ENCODE results near the gene KIF3C. TPM values are rescaled to one million over a fixed set of nuclear protein-coding genes. Genes with fewer than 3 reads are reported as not detected.
A peak's percentile ranks its signal among the peaks of the same experiment; 100 is the strongest.

KIF3C gene
- total RNA-seq, 2 experiments from 2014 or later = 5.2 to 5.3 TPM

DNA sequence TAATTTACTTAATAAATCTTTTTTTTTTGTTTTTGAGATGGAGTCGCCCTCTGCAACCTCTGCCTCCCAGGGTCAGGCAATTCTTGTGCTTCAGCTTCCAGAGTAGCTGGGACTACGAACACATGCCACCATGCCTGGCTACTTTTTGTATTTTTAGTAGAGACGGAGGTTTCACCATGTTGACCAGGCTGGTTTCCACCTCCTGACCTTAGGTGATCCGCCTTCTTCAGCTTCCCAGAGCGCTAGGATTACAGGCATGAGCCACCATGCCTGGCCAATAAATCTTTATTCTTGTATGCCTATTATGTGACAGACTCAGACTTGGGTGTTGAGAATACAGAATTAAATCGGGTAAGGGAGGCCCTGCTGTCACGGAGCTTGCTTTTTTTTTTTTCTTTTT lies 87.3 kb downstream of the KIF3C start:
- ATAC-seq (no peak), DNase-seq (no peak)
- ChIA-PET CTCF (interaction anchor here (1.1 kb wide), 1 partner anchor 43 kb away, joined by 5 read pairs; no protein-coding TSS in a partner anchor), POLR2A (no interaction called here)
- no peak overlapping the region for H3K27ac Mint-ChIP-seq
- no peak overlapping the region for H3K4me3 Mint-ChIP-seq
- H3K36me3 Mint-ChIP-seq (ENCODE audit: low read depth) = no peaks in the 10 kb centered on the region
- intact Hi-C loops (cut with DNase I, micrococcal nuclease) = no loop called here
- H3K9me3 Mint-ChIP-seq (ENCODE audit: low read depth) = no peaks in the 10 kb centered on the region
- H3K4me1 Mint-ChIP-seq = no peaks in the 10 kb centered on the region
- no peaks in the 10 kb centered on the region for H3K27me3 Mint-ChIP-seq

DNA sequence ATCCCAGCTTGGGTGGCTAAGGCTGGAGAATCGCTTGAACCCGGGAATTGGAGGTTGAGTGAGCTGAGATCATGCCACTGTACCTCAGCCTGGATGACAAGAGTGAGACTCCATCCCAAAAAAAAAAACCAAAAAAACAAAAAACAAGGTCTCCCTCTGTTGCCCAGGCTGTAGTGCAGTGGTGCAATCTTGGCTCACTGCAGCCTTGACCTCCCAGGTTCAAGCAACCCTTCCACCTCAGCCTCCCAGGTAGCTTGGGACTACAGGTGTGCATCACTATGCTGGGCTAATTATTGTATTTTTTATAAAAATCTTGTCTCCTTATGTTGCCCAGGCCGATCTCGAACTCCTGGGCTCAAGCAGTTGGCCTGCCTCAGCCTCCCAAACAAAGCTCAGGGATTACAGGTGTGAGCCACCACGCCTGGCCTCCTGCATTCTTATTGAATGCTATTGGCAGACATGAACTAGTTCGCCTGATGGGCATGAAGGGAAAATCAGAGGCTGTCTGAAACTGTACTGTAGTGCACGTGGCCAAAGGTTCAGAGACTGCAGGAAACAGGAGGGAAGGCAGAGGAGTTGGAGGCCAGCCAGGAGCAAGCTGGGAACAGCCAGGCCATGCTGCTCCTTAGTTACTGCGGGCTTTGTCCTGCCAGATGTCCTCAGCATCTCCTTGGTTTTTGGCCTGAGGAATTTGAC lies 88.0 kb downstream of the KIF3C start:
- H3K4me3 Mint-ChIP-seq = no peak overlapping the region
- H3K27ac Mint-ChIP-seq = no peak overlapping the region
- ATAC-seq (no peak), DNase-seq (no peak)
- no peaks in the 10 kb centered on the region for H3K36me3 Mint-ChIP-seq (ENCODE audit: low read depth)
- no peaks in the 10 kb centered on the region for H3K9me3 Mint-ChIP-seq (ENCODE audit: low read depth)
- H3K4me1 Mint-ChIP-seq = no peaks in the 10 kb centered on the region
- intact Hi-C loops (cut with DNase I, micrococcal nuclease) = no loop called here
- POLR2A ChIA-PET = no interaction called here
- CTCF ChIA-PET = interaction anchor here (0.5 to 1.1 kb wide), 2 partner anchors 42 to 99 kb away, joined by 3 to 5 read pairs; no protein-coding TSS in a partner anchor
- no peaks in the 10 kb centered on the region for H3K27me3 Mint-ChIP-seq

DNA sequence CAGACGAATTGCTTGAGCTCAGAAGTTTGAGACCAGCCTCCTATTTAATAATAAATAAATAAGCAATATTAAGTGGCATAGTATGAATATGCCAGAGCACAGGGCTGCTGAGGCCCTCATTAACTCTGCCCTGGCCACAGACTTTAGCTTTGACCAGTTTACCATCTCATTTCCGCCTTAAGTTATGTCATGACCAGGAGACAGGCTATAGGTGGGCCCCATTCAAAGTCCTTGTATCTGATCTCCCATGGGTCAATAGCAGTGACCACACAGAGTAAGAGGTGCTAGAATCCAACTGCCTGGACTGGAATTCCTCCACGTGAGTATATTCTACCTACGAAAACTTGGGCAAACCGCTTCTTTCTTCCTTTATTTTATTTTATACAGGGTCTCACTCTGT lies 90.6 kb downstream of the KIF3C start:
- intact Hi-C loops (cut with DNase I, micrococcal nuclease) = no loop called here
- CTCF ChIA-PET = interaction anchor here (1.1 kb wide), 1 partner anchor 59 kb away, joined by 3 read pairs; no protein-coding TSS in a partner anchor
- POLR2A ChIA-PET = no interaction called here
- DNase-seq = no peak
- Mint-ChIP-seq H3K27ac (no peak overlapping the region), H3K36me3 (ENCODE audit: low read depth) (no peaks in the 10 kb centered on the region), H3K27me3 (no peaks in the 10 kb centered on the region), H3K9me3 (ENCODE audit: low read depth) (no peaks in the 10 kb centered on the region), H3K4me3 (no peak overlapping the region), H3K4me1 (no peaks in the 10 kb centered on the region)
- ATAC-seq = no peak

DNA sequence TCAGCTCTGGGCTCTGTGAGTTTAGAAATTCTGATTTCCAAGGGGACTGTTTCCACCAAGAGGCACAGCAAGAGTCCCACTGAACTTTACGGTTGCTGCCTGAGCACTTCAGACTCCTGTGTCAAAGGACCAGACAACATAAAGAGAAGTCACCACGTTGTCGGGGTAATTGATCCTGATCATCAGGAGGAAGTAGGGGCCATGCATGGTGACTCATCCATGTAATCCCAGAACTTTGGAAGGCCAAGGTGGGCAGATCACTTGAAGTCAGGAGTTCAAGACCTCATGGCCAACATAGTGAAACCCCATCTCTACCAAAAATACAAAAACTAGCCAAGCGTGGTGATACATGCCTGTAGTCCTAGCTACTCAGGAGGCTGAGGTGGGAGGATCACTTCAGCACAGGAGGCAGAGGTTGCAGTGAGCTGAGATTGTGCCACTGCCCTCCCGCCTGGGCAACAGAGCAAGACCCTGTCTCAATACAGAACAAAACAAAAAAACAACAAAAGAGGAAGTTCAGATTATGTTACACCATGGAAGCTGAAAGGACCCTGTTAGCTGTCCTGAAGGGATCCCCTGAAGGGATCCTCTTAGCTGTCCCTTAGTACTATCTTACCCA lies 94.6 kb downstream of the KIF3C start:
- H3K36me3 Mint-ChIP-seq (ENCODE audit: low read depth) = no peaks in the 10 kb centered on the region
- no peaks in the 10 kb centered on the region for H3K4me1 Mint-ChIP-seq
- intact Hi-C loops (cut with DNase I, micrococcal nuclease) = no loop called here
- H3K4me3 Mint-ChIP-seq = no peak overlapping the region
- CTCF ChIA-PET = interaction anchor here (1.3 kb wide), 1 partner anchor 36 kb away, joined by 4 read pairs; no protein-coding TSS in a partner anchor
- no peak for ATAC-seq
- H3K27me3 Mint-ChIP-seq = no peaks in the 10 kb centered on the region
- H3K9me3 Mint-ChIP-seq (ENCODE audit: low read depth) = no peaks in the 10 kb centered on the region
- POLR2A ChIA-PET = interaction anchor here (0.5 to 0.9 kb wide), 2 partner anchors 9 to 10 kb away, joined by 3 to 5 read pairs; partner anchors contain the start of gene ASXL2
- no peak for DNase-seq
- H3K27ac Mint-ChIP-seq = no peak overlapping the region

- POLR2A ChIA-PET = no interaction called here
- CTCF ChIA-PET = no interaction called here
- H3K27me3 Mint-ChIP-seq = no peaks in the 10 kb centered on the region
- no peak overlapping the region for H3K27ac Mint-ChIP-seq
- H3K36me3 Mint-ChIP-seq (ENCODE audit: low read depth) = no peaks in the 10 kb centered on the region
- no peak for ATAC-seq
- DNase-seq = no peak
- no peaks in the 10 kb centered on the region for H3K9me3 Mint-ChIP-seq (ENCODE audit: low read depth)
- intact Hi-C loops (cut with DNase I, micrococcal nuclease) = no loop called here
- H3K4me3 Mint-ChIP-seq = no peak overlapping the region
- peaks cover 4% of the 10 kb centered on the region for H3K4me1 Mint-ChIP-seq
Measured at GRCh38 chr2:25885933-25886332, 96.4 kb downstream of the KIF3C start.

DNA sequence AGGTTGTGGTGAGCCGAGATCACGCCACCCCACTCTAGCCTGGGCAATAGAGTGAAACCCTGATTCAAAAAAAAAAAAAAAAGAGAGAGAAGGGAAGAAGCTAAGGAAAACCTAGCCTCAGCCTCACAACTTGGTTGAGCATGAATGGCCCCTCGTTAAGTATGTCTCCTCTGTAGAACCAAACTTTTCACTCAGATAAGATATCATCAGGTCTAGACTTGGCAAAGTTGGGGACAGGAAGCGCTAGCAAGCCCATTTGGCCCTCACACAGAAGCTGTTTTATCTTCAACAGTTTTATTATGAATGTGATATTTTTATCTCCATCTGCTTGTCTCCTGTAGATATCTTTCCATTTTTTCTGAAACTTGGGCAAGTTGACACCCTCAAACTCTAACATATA lies 100.5 kb downstream of the KIF3C start:
- Mint-ChIP-seq H3K9me3 (ENCODE audit: low read depth) (no peaks in the 10 kb centered on the region), H3K27me3 (no peaks in the 10 kb centered on the region), H3K4me1 (peaks cover 24% of the 10 kb centered on the region), H3K27ac (no peak overlapping the region), H3K4me3 (no peak overlapping the region), H3K36me3 (ENCODE audit: low read depth) (peaks cover 3% of the 10 kb centered on the region)
- ChIA-PET CTCF (no interaction called here), POLR2A (interaction anchor here (0.6 kb wide), 1 partner anchor 320 kb away, joined by 4 read pairs; no protein-coding TSS in a partner anchor)
- intact Hi-C loops (cut with DNase I, micrococcal nuclease) = no loop called here
- no peak for ATAC-seq
- DNase-seq = no peak

DNA sequence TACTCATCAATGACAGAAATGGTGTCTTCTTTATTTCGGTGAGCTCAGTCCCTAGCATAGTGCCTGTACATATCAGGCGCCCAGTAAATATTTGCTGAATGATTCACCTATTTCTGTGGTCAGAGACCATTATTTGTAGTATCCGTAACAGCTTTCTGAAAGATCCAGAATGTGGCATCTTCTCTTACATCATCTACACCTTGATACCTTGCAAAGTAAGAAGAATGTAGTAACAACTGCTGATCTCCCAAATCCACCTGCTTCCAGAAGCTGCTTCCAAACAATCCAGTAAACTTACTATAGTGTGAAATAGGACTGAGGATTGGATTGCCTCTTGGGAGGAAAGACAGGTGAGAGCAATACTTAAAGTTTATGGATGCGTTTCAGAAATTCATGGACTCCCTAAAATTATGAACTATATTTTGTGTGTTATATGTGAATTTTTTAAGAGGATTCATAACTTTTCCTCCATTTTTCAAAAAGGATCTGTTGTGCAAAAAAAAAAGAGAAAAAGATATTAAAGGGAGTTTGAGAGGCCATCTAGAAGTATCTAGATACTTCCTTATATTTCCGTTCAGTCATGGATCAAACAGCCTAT lies 103.1 kb downstream of the KIF3C start:
- Mint-ChIP-seq H3K4me1 (peaks cover 41% of the 10 kb centered on the region), H3K27ac (peak overlapping the region; percentile 95), H3K36me3 (ENCODE audit: low read depth) (peaks cover 9% of the 10 kb centered on the region), H3K4me3 (peak overlapping the region; percentile 91), H3K9me3 (ENCODE audit: low read depth) (no peaks in the 10 kb centered on the region), H3K27me3 (no peaks in the 10 kb centered on the region)
- DNase-seq = no peak
- intact Hi-C loops (cut with DNase I, micrococcal nuclease) = loop anchor here (1.0 to 10.0 kb wide), 8 partner anchors 188 to 1802 kb away; partner anchors contain the start of genes DNAJC27 (in 1 of the 2), HADHA (in 1 of the 2), HADHB (in 1 of the 2) and SF3B6 (in 1 of the 2)
- ChIA-PET POLR2A (interaction anchor here (0.6 to 1.3 kb wide), 11 partner anchors 9 to 1182 kb away, joined by 3 to 7 read pairs (median 3); partner anchors contain the start of genes DTNB, HADHA, HADHB and RAB10), CTCF (interaction anchor here (0.8 to 1.9 kb wide), 5 partner anchors 11 to 305 kb away, joined by 3 to 11 read pairs (median 4); no protein-coding TSS in a partner anchor)
- ATAC-seq = no peak

GRCh38 chr2:25878361-25879132 lies 103.8 kb downstream of the KIF3C start, which contains the start of gene ASXL2:
TSS of gene ASXL2 (minus strand) at chr2:25878487. CDS start at chr2:25878222, 265 bp downstream.
- Mint-ChIP-seq H3K9me3 (ENCODE audit: low read depth) (no peaks in the 10 kb centered on the region), H3K4me3 (peak within 1 kb of the TSS; percentile 91), H3K36me3 (ENCODE audit: low read depth) (peaks cover 9% of the 10 kb centered on the region), H3K4me1 (peaks cover 45% of the 10 kb centered on the region), H3K27me3 (no peaks in the 10 kb centered on the region), H3K27ac (peak within 1 kb of the TSS; percentile 95)
- DNase-seq (peak; percentile 99), ATAC-seq (peak; percentile 87)
- ChIA-PET CTCF (interaction anchor here (0.6 to 1.9 kb wide), 6 partner anchors 10 to 578 kb away, joined by 3 to 11 read pairs (median 4); no protein-coding TSS in a partner anchor), POLR2A (interaction anchor here (0.5 to 1.3 kb wide), 14 partner anchors 9 to 554 kb away, joined by 3 to 8 read pairs (median 3); partner anchors contain the start of genes DTNB, HADHA, HADHB and RAB10)
- intact Hi-C loops (cut with DNase I, micrococcal nuclease) = loop anchor here (1.0 to 10.0 kb wide), 17 partner anchors 26 to 1801 kb away; partner anchors contain the start of genes HADHA (in 2 of the 2), HADHB (in 2 of the 2), DNAJC27 (in 1 of the 2) and DTNB (in 1 of the 2)

DNA sequence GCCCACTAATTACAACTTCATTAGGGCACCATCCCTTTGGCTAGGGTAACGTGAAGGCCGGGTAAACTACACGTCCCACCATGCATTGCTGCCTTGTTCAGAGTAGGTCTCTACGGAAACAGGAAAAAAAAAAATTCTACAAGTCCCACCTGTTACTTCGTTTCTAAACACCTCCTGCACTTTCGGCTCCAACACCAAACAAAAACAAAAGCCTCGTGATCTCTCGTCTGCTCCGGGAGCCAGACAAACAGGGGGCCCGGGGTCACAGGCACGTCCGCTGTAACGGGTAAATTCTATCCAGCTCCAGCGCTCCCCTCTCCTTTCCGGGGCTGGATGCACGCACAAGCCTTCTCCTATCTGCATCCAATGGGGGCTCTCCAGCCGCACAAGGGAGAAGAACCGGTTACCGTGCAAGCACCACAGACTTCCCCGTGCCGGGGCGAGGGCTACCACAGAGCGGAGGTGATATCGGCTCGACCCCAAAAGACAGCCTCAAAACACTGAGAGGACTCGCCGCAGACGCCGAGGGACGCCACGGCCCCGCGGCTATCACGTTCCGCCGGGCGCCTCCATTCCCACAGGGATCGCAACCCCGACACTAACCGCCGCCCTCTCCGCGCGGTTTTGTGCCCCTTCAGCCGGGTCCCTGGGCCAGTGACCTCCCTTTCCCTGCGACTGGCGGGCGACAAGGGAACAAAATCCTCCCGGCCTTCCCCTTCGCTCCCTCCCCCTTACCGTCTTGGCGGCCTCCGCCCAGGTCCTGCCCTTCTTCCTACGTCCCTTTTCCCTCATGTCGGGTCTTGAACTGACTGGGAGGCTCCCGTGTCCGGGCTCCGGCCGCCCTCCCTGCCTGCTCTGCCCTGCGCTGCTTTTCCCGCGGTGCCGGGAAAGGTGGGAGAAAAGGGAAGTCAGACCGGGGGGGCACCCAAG lies 104.6 kb downstream of the KIF3C start:
- ChIA-PET POLR2A (interaction anchor here (0.6 to 1.3 kb wide), 8 partner anchors 11 to 836 kb away, joined by 3 to 7 read pairs (median 4); partner anchors contain the start of genes DTNB and RAB10), CTCF (interaction anchor here (0.6 to 1.9 kb wide), 4 partner anchors 10 to 577 kb away, joined by 3 to 11 read pairs (median 4); no protein-coding TSS in a partner anchor)
- intact Hi-C loops (cut with DNase I, micrococcal nuclease) = loop anchor here (1.0 to 10.0 kb wide), 16 partner anchors 25 to 1800 kb away; partner anchors contain the start of genes HADHA (in 2 of the 2), HADHB (in 2 of the 2), DNAJC27 (in 1 of the 2) and DTNB (in 1 of the 2)
- peaks cover 45% of the 10 kb centered on the region for H3K4me1 Mint-ChIP-seq
- peak overlapping the region; percentile 91 for H3K4me3 Mint-ChIP-seq
- H3K9me3 Mint-ChIP-seq (ENCODE audit: low read depth) = no peaks in the 10 kb centered on the region
- no peaks in the 10 kb centered on the region for H3K27me3 Mint-ChIP-seq
- H3K36me3 Mint-ChIP-seq (ENCODE audit: low read depth) = peaks cover 9% of the 10 kb centered on the region
- DNase-seq (peak; percentile 73), ATAC-seq (peak; percentile 52)
- H3K27ac Mint-ChIP-seq = peak overlapping the region; percentile 95
